ENCODE measurements around the gene AFAP1. TPM values are rescaled to one million over a fixed set of nuclear protein-coding genes. Genes with fewer than 3 reads are reported as not detected.

AFAP1 gene
- total and polyA plus RNA-seq, 5 donors from 2014 or later, result 1.8 to 5.0 (median 2.2) TPM

GRCh38 chr4:7892212-7893019 is 47.2 kb downstream of the AFAP1 start:
- Histone ChIP-seq H3K9me3 (ENCODE audit: control insufficient read depth in 2 of 2, low read length in 2 of 2) (peaks cover 7 to 15% of the 10 kb centered on the region in 2 experiments), H3K4me1 (ENCODE audit: control insufficient read depth, insufficient read depth, low read length, poor library complexity, severe bottlenecking) (no peaks in the 10 kb centered on the region), H3K27ac (ENCODE audit: insufficient read depth, low read length, poor library complexity, severe bottlenecking) (no peak overlapping the region), H3K36me3 (ENCODE audit: control insufficient read depth, insufficient read depth, low read length) (no peaks in the 10 kb centered on the region), H3K4me3 (ENCODE audit: low read depth, low read length) (no peak overlapping the region), H3K27me3 (ENCODE audit: control insufficient read depth, insufficient read depth, low read length) (no peaks in the 10 kb centered on the region)
- no peak overlapping the region for H3K4me3 Mint-ChIP-seq
- peaks cover 5% of the 10 kb centered on the region for H3K36me3 Mint-ChIP-seq
- H3K27ac Mint-ChIP-seq, result peak overlapping the region in 1 of 3 donors; percentile 41
- H3K9me3 Mint-ChIP-seq, result peaks cover 0 to 7% (median 4%) of the 10 kb centered on the region in 7 donors
- peaks cover 4% of the 10 kb centered on the region for H3K27me3 Mint-ChIP-seq
- no peak for DNase-seq
- peaks cover 5 to 9% (median 8%) of the 10 kb centered on the region in 4 donors for H3K4me1 Mint-ChIP-seq
- no peak for ATAC-seq (ENCODE audit: low read depth in 2 of 2)

- Histone ChIP-seq H3K36me3 (ENCODE audit: control insufficient read depth, insufficient read depth, low read length) (no peaks in the 10 kb centered on the region), H3K27me3 (ENCODE audit: control insufficient read depth, insufficient read depth, low read length) (no peaks in the 10 kb centered on the region), H3K9me3 (ENCODE audit: control insufficient read depth in 2 of 2, low read length in 2 of 2) (peaks cover 7 to 15% of the 10 kb centered on the region in 2 experiments), H3K4me1 (ENCODE audit: control insufficient read depth, insufficient read depth, low read length, poor library complexity, severe bottlenecking) (no peaks in the 10 kb centered on the region), H3K27ac (ENCODE audit: insufficient read depth, low read length, poor library complexity, severe bottlenecking) (no peak overlapping the region), H3K4me3 (ENCODE audit: low read depth, low read length) (no peak overlapping the region)
- Mint-ChIP-seq H3K4me3 (no peak overlapping the region), H3K27ac (no peak overlapping the region), H3K4me1 (peaks cover 5 to 10% (median 9%) of the 10 kb centered on the region in 4 donors), H3K9me3 (peaks cover 0 to 8% (median 5%) of the 10 kb centered on the region in 7 donors), H3K27me3 (peaks cover 4% of the 10 kb centered on the region), H3K36me3 (peaks cover 5% of the 10 kb centered on the region)
- DNase-seq (no peak), ATAC-seq (ENCODE audit: low read depth in 2 of 2) (no peak)
Observed at GRCh38 chr4:7890635-7891393, 48.8 kb downstream of the AFAP1 start.

DNA sequence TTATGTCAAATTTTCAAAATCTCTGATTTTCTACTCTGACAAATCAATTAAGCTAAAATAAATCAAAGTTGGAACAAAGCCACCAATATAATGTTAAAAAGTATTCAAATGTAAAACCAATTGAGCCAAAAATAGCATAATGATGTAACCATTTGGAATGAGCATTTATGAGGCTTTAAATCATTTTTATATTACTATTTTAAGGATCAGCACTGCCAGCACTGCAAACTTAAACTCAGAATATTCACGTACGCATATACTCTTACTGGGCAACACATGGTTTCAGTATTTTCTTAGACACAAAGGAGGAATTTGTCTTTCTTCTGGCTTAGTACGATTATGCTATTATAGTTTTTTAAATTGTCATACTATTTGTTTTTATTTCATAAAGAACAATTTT is 52.2 kb downstream of the AFAP1 start:
- peaks cover 0 to 8% (median 5%) of the 10 kb centered on the region in 7 donors for H3K9me3 Mint-ChIP-seq
- H3K27ac Mint-ChIP-seq, result no peak overlapping the region
- no peak overlapping the region for H3K4me3 Mint-ChIP-seq
- ATAC-seq (ENCODE audit: low read depth in 2 of 2) (no peak), DNase-seq (no peak)
- peaks cover 4% of the 10 kb centered on the region for H3K27me3 Mint-ChIP-seq
- H3K36me3 Mint-ChIP-seq, result peaks cover 5% of the 10 kb centered on the region
- peaks cover 5 to 16% (median 6%) of the 10 kb centered on the region in 4 donors for H3K4me1 Mint-ChIP-seq
- no peaks in the 10 kb centered on the region for H3K4me1 ChIP-seq (ENCODE audit: control insufficient read depth, insufficient read depth, low read length, poor library complexity, severe bottlenecking)
- H3K4me3 ChIP-seq (ENCODE audit: low read depth, low read length), result no peak overlapping the region
- H3K9me3 ChIP-seq (ENCODE audit: control insufficient read depth in 2 of 2, low read length in 2 of 2), result peaks cover 7 to 15% of the 10 kb centered on the region in 2 experiments
- no peaks in the 10 kb centered on the region for H3K27me3 ChIP-seq (ENCODE audit: control insufficient read depth, insufficient read depth, low read length)
- H3K27ac ChIP-seq (ENCODE audit: insufficient read depth, low read length, poor library complexity, severe bottlenecking), result no peak overlapping the region
- H3K36me3 ChIP-seq (ENCODE audit: control insufficient read depth, insufficient read depth, low read length), result no peaks in the 10 kb centered on the region

- H3K4me3 Mint-ChIP-seq, result no peak overlapping the region
- no peaks in the 10 kb centered on the region for H3K36me3 ChIP-seq (ENCODE audit: control insufficient read depth, insufficient read depth, low read length)
- peaks cover 0 to 8% (median 5%) of the 10 kb centered on the region in 7 donors for H3K9me3 Mint-ChIP-seq
- no peak overlapping the region for H3K27ac ChIP-seq (ENCODE audit: insufficient read depth, low read length, poor library complexity, severe bottlenecking)
- H3K9me3 ChIP-seq (ENCODE audit: control insufficient read depth in 2 of 2, low read length in 2 of 2), result peaks cover 7 to 15% of the 10 kb centered on the region in 2 experiments
- no peak for ATAC-seq (ENCODE audit: low read depth in 2 of 2)
- no peaks in the 10 kb centered on the region for H3K4me1 ChIP-seq (ENCODE audit: control insufficient read depth, insufficient read depth, low read length, poor library complexity, severe bottlenecking)
- no peak for DNase-seq
- H3K27me3 ChIP-seq (ENCODE audit: control insufficient read depth, insufficient read depth, low read length), result no peaks in the 10 kb centered on the region
- no peak overlapping the region for H3K4me3 ChIP-seq (ENCODE audit: low read depth, low read length)
- H3K4me1 Mint-ChIP-seq, result peaks cover 3 to 16% (median 9%) of the 10 kb centered on the region in 4 donors
- peaks cover 2% of the 10 kb centered on the region for H3K27me3 Mint-ChIP-seq
- H3K27ac Mint-ChIP-seq, result peak overlapping the region in 1 of 3 donors; percentile 67
- peaks cover 5% of the 10 kb centered on the region for H3K36me3 Mint-ChIP-seq
Observed at GRCh38 chr4:7886007-7886973, 53.4 kb downstream of the AFAP1 start.

DNA sequence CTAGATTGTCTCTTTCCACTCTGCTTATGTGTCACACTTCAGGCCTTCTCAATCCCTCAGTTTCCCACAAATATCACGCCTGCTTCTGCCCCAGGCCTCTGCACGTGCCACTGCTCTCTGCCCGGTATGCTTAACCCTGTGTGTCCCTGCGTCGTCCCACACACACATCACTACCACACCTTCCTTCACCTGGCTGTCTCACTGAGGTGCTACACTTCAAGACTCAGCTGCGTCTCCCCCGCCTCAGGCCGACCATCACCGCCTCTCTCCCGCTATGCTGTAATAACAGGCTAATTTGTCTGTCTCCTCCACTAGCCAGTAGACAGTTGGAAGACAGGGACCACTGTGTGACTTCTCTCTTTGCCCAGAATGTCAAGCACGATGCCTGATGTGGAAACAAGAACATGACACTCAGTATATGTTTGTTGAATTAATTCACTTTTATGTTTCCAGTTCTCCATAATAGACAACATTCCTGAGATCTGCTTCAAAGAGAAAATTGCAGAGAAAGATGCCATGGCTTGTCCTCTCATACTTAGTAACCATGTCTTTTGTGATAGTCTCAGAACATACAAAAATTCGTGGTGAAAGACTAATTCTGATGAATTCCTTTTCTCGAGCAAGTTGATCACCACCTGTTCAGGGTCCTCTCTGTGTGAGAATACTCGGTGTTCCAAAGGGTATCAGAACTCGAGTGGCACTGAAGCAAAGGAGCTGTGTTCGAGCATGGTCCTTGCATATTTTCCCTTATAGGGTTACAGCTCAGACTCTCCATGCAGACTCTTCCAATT is 54.2 kb downstream of the AFAP1 start:
- Mint-ChIP-seq H3K36me3 (peaks cover 5% of the 10 kb centered on the region), H3K4me3 (no peak overlapping the region), H3K27me3 (no peaks in the 10 kb centered on the region), H3K27ac (peak overlapping the region in 1 of 3 donors; percentile 2), H3K4me1 (peaks cover 0 to 18% (median 13%) of the 10 kb centered on the region in 4 donors), H3K9me3 (peaks cover 0 to 8% (median 5%) of the 10 kb centered on the region in 7 donors)
- Histone ChIP-seq H3K27ac (ENCODE audit: insufficient read depth, low read length, poor library complexity, severe bottlenecking) (no peak overlapping the region), H3K36me3 (ENCODE audit: control insufficient read depth, insufficient read depth, low read length) (no peaks in the 10 kb centered on the region), H3K9me3 (ENCODE audit: control insufficient read depth in 2 of 2, low read length in 2 of 2) (peaks cover 7 to 15% of the 10 kb centered on the region in 2 experiments), H3K4me1 (ENCODE audit: control insufficient read depth, insufficient read depth, low read length, poor library complexity, severe bottlenecking) (no peaks in the 10 kb centered on the region), H3K27me3 (ENCODE audit: control insufficient read depth, insufficient read depth, low read length) (no peaks in the 10 kb centered on the region), H3K4me3 (ENCODE audit: low read depth, low read length) (no peak overlapping the region)
- no peak for DNase-seq
- no peak for ATAC-seq (ENCODE audit: low read depth in 2 of 2)

GRCh38 chr4:7880683-7881082 is 59.0 kb downstream of the AFAP1 start:
- Mint-ChIP-seq H3K4me1 (peaks cover 0 to 50% (median 31%) of the 10 kb centered on the region in 4 donors), H3K27me3 (no peaks in the 10 kb centered on the region), H3K9me3 (no peaks in the 10 kb centered on the region), H3K36me3 (no peaks in the 10 kb centered on the region), H3K27ac (peak overlapping the region in 1 of 3 donors; percentile 45), H3K4me3 (no peak overlapping the region)
- no peak overlapping the region for H3K27ac ChIP-seq (ENCODE audit: insufficient read depth, low read length, poor library complexity, severe bottlenecking)
- peaks cover 21% of the 10 kb centered on the region for H3K4me1 ChIP-seq (ENCODE audit: control insufficient read depth, insufficient read depth, low read length, poor library complexity, severe bottlenecking)
- H3K4me3 ChIP-seq (ENCODE audit: low read depth, low read length), result no peak overlapping the region
- no peak for ATAC-seq (ENCODE audit: low read depth in 2 of 2)
- H3K36me3 ChIP-seq (ENCODE audit: control insufficient read depth, insufficient read depth, low read length), result no peaks in the 10 kb centered on the region
- no peak for DNase-seq
- no peaks in the 10 kb centered on the region for H3K27me3 ChIP-seq (ENCODE audit: control insufficient read depth, insufficient read depth, low read length)
- no peaks in the 10 kb centered on the region for H3K9me3 ChIP-seq (ENCODE audit: control insufficient read depth in 2 of 2, low read length in 2 of 2)
